Memory B cell (primary cell): ENCODE data around the gene FUT9.
"Not testable (repeated sequence)": the region's sequence is repeated elsewhere in the genome, so short reads cannot be mapped to it uniquely, and the experiment has no call there.

Experiments used
- ATAC-seq: fragments of 150-1000 bp; cut with Tn5 transposase; 2 replicates; pipeline ENCODE4 v1.10.0; 2021; ENCODE audit warnings: low read depth, mild to moderate bottlenecking, moderate library complexity
- DNase-seq, 2 donors: peaks; one replicate each; pipeline ENCODE4 v3.0.0; 2022; ENCODE audit warnings: low spot score in 2 of 2
- H3K27ac Mint-ChIP-seq: one replicate; pipeline ENCODE4 v1.8.0; 2022; ENCODE audit warnings: mild to moderate bottlenecking, moderate library complexity, mixed read lengths
- H3K27me3 Mint-ChIP-seq: one replicate; pipeline ENCODE4 v1.8.0; 2022; ENCODE audit warnings: mixed read lengths
- H3K36me3 Mint-ChIP-seq: one replicate; pipeline ENCODE4 v1.8.0; 2022; ENCODE audit warnings: mild to moderate bottlenecking, mixed read lengths
- H3K4me1 Mint-ChIP-seq: one replicate; pipeline ENCODE4 v1.8.0; 2022; ENCODE audit warnings: mixed read lengths
- H3K4me3 Mint-ChIP-seq: one replicate; pipeline ENCODE4 v1.8.0; 2022; ENCODE audit warnings: mild to moderate bottlenecking, moderate library complexity, mixed read lengths
- H3K9me3 Mint-ChIP-seq: one replicate; pipeline ENCODE4 v1.8.0; 2022; ENCODE audit warnings: mixed read lengths

FUT9 gene

GRCh38 chr6:96235927-96236326 is 220.2 kb downstream of the FUT9 start:
- Mint-ChIP-seq H3K36me3 (no peaks in the 10 kb centered on the region), H3K27me3 (no peaks in the 10 kb centered on the region), H3K9me3 (no peaks in the 10 kb centered on the region), H3K4me3 (no peak overlapping the region), H3K4me1 (no peaks in the 10 kb centered on the region), H3K27ac (no peak overlapping the region)
- ATAC-seq: no peak
- DNase-seq: no peak

GRCh38 chr6:96236471-96236870 is 220.7 kb downstream of the FUT9 start:
- Mint-ChIP-seq H3K4me3 (no peak overlapping the region), H3K27ac (no peak overlapping the region), H3K36me3 (no peaks in the 10 kb centered on the region), H3K4me1 (no peaks in the 10 kb centered on the region), H3K9me3 (no peaks in the 10 kb centered on the region), H3K27me3 (no peaks in the 10 kb centered on the region)
- ATAC-seq (no peak), DNase-seq (no peak)

- DNase-seq (no peak), ATAC-seq (no peak)
- Mint-ChIP-seq H3K9me3 (no peaks in the 10 kb centered on the region), H3K27ac (no peak overlapping the region), H3K27me3 (no peaks in the 10 kb centered on the region), H3K4me1 (no peaks in the 10 kb centered on the region), H3K36me3 (no peaks in the 10 kb centered on the region), H3K4me3 (no peak overlapping the region)
Measured at GRCh38 chr6:96237638-96238347, 222.0 kb downstream of the FUT9 start.

- DNase-seq (no peak), ATAC-seq (no peak)
- H3K4me3 Mint-ChIP-seq: no peak overlapping the region
- no peak overlapping the region for H3K27ac Mint-ChIP-seq
- no peaks in the 10 kb centered on the region for H3K4me1 Mint-ChIP-seq
- H3K9me3 Mint-ChIP-seq: peaks cover 1% of the 10 kb centered on the region
- no peaks in the 10 kb centered on the region for H3K36me3 Mint-ChIP-seq
- no peaks in the 10 kb centered on the region for H3K27me3 Mint-ChIP-seq
Measured at GRCh38 chr6:96246563-96246962, 230.8 kb downstream of the FUT9 start.

GRCh38 chr6:96249755-96250154 is 234.0 kb downstream of the FUT9 start:
- no peak overlapping the region for H3K27ac Mint-ChIP-seq
- no peaks in the 10 kb centered on the region for H3K27me3 Mint-ChIP-seq
- ATAC-seq (no peak), DNase-seq (no peak)
- H3K36me3 Mint-ChIP-seq: no peaks in the 10 kb centered on the region
- no peaks in the 10 kb centered on the region for H3K4me1 Mint-ChIP-seq
- H3K9me3 Mint-ChIP-seq: peaks cover 3% of the 10 kb centered on the region
- no peak overlapping the region for H3K4me3 Mint-ChIP-seq

- DNase-seq (no peak), ATAC-seq (no peak)
- Mint-ChIP-seq H3K27ac (no peak overlapping the region), H3K4me1 (no peaks in the 10 kb centered on the region), H3K9me3 (peaks cover 1% of the 10 kb centered on the region), H3K36me3 (no peaks in the 10 kb centered on the region), H3K4me3 (no peak overlapping the region), H3K27me3 (no peaks in the 10 kb centered on the region)
Measured at GRCh38 chr6:96257751-96258150, 242.0 kb downstream of the FUT9 start.

GRCh38 chr6:96260787-96261430 is 245.1 kb downstream of the FUT9 start:
- not testable (repeated sequence) for H3K27ac Mint-ChIP-seq, H3K27me3 Mint-ChIP-seq, H3K36me3 Mint-ChIP-seq, DNase-seq, H3K9me3 Mint-ChIP-seq, H3K4me3 Mint-ChIP-seq, ATAC-seq, H3K4me1 Mint-ChIP-seq
